ENCODE data around the gene SEMA5B.

GRCh38 chr3:123076112-123076495, 48.5 kb upstream of the SEMA5B start:
- no peak for TF ChIP-seq CTCF (IDR thresholded peaks at IDR 0.05; ENCODE audit: insufficient read depth, low read length, poor library complexity, severe bottlenecking)
- TF ChIP-seq EZH2phosphoT487 (conservative IDR thresholded peaks at IDR 0.05; ENCODE audit: low read length), result no peak
